ENCODE data around the gene TNFRSF1A.

TNFRSF1A gene

GRCh38 chr12:6323340-6323994 lies 18.4 kb downstream of the TNFRSF1A start:
- peak; percentile 48 for DNase-seq

DNA sequence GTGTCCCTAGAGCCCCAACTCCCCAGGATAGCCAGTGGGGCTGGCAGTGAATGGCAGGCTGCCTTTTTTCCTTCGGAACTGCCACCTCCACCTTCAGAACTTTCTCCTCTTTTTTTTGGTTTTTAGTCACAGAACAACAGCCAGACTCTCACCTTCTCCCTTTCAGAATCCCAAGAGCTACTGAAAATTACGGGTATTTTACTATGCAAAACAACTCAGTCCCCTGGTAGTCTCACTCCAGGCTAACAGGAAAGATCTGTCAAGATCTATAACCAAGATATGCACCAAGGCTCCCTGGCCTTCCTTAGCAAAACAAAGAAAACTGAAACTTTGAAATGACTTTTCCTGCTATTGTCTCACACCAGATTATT lies 18.9 kb downstream of the TNFRSF1A start:
- no peak for DNase-seq

DNA sequence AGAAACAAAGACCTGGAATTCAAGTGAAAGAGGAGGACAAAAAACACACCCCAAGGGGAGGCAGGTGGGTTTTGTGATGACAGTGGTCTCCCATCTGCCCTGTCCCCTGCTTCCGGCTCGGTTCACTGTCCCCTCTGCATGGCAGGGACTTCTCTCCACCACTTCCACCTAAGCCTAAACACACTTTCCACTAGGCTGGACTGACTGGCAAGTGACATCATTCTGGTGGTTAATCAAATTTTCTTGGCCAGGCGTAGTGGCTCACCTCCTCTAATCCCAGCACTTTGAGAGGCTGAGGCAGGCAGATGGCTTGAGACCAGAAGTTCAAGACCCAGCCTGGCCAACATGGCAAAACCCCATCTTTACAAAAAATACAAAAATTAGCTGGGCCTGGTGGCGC lies 19.5 kb downstream of the TNFRSF1A start:
- no peak for DNase-seq

DNA sequence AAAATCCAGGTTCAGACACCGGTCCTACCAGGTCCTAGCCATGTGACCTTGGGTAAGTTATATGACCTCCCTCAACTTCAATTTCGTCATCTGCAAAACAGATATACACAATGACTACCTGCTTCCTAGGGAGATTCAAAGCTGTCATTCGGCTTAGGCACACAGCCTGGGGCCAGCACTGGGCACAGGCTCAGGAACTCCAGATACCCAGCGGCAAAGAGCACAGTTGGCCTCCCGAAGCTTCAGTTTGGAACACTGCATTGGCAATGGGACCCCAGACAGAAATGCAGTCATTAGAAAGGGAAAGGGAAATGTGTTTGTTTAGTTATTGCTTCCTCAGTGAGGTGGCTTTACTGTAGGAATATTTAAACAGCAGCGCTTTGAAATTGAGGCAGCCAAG lies 20.0 kb downstream of the TNFRSF1A start:
- DNase-seq, result no peak

DNA sequence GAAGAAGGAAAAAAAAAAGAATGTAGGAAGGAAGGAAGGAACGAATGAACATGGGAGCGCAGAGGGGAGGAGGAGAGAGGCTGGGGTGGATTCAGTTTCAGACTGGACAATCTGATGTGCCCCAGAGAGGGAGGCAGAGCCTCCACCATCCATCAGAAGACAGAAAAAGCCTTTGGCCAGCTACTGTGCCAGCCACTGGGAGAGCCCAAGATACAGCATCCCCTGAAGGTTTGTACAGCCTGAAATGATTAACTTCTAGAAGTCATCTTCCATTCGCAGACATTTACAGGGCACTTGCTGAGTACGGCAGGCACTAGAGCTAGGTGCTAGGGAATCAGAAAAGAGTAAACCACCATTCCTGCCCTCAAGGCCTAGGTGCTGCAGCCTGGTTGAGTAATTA lies 22.4 kb downstream of the TNFRSF1A start:
- no peak for DNase-seq

- DNase-seq, result no peak
Measured at GRCh38 chr12:6318440-6318879, 23.4 kb downstream of the TNFRSF1A start.

DNA sequence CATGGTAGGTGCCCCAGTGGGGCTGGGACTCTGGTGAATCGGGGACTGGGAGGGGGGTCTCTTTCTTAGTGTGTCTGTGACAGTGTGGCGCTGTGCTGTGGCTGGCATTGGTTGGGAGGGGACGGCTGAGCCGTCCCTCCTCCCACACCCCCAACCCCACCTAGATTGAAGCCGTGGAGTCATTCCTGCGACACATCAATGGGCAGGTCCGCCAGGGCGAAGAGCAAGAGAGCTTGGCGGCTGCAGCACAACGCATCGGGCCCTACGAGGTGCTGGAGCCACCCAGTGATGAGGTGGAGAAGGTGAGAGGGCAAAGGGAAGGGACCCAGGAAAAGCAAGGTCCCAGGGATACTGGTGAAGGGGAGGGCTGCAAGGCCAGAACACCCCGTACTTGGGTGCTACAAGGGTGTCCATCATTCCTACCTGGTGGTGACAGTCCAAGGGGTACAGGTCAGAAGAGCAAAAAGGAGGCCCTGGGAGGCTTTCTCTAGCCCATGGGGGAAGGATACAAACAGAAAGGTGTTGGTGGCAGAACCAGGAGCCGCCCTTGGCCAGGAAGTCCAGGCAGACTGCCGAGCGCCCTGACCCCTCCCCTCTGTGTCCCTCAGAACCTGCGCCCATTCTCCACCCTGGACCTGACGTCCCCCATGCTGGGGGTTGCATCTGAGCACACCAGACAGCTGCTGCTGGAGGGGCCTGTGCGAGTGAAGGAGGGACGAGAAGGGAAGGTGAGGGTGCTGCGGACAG lies 24.0 kb downstream of the TNFRSF1A start:
- DNase-seq, result no peak

GRCh38 chr12:6316921-6317692 lies 24.8 kb downstream of the TNFRSF1A start:
- DNase-seq, result no peak

DNA sequence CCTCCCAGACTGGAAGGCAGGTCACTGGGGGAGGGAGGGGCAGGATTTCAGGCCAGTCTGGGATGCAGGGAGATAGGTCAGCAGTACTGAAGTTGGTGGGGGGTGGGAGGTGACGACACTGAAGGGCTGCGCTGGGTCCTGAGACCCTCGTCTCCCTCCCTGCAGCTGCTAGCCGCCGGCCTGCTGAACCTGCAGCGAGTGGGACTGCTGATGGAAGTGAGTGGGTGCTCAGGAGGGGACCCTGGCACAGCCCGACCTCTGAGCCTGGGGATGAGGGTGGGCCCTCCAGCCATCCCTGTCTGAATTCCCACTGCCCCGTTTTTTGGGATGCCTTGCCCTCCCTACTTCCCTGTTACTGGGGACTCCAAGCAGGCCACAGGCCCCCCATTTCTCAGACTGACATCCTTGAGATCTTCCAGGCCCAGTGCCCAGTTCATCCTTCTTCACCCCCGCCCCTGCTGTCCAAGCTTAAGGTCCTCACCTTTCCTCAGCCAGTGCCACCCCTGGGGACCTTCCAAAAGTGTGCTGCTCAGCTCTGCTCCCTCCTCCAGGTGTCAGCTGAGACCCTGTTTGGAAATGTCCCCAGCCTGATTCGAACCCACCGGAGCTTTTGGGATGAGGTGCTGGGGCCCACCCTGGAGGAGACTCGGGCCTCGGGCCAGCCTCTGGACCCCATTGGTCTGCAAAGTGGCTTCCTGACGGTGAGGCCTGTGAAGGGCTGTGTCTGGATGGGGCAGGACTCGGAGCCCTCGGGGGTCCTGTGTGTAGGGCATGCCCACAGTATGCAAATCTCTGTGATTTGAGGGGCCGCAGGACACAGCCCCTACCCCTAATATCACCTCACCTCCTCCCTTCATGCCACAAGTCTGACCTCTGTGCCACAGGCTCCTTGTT lies 25.9 kb downstream of the TNFRSF1A start:
- no peak for DNase-seq

- no peak for DNase-seq
Measured at GRCh38 chr12:6315184-6315583, 26.7 kb downstream of the TNFRSF1A start.

- no peak for DNase-seq
Measured at GRCh38 chr12:6314776-6315175, 27.1 kb downstream of the TNFRSF1A start.

GRCh38 chr12:6313326-6313940 lies 28.4 kb downstream of the TNFRSF1A start:
- no peak for DNase-seq

DNA sequence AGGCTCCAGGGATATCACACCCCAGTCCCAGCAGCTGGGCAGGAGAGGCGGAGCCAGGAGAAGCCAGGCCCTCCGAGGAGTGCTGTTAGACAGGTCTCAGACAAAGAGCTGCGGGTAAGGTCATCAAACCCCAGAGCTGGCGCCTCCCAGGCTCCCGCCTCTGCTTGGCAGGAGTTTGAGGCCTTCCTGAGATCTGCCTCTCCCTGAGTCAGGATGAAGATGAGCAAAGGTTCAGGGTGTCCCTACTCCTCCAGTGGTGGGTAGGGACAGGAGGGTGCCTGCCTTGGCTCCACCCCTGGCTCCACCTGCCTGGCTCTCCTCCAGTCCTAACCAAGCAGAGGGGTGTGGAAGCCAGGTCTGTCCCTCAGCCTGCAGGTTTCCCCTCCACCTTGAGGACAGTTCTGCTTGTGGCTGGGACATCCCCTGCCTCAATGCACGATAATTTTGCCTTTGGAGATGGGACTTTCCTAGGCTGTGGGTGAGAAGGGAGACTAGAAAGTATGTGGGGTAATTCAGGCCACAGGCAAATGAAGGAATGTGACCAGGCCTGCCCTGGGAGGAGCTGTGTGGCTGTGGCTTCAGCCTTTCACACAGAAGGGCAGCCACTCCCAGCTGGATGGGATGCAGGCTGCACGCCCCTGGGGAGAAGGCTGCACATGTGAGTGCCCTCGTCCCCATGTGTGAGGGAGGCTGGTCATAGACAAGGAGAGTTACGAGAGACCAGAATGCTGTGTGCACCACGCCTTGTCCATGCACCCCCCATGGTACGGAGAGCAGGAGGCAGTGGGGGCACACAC lies 29.1 kb downstream of the TNFRSF1A start:
- no peak for DNase-seq

DNA sequence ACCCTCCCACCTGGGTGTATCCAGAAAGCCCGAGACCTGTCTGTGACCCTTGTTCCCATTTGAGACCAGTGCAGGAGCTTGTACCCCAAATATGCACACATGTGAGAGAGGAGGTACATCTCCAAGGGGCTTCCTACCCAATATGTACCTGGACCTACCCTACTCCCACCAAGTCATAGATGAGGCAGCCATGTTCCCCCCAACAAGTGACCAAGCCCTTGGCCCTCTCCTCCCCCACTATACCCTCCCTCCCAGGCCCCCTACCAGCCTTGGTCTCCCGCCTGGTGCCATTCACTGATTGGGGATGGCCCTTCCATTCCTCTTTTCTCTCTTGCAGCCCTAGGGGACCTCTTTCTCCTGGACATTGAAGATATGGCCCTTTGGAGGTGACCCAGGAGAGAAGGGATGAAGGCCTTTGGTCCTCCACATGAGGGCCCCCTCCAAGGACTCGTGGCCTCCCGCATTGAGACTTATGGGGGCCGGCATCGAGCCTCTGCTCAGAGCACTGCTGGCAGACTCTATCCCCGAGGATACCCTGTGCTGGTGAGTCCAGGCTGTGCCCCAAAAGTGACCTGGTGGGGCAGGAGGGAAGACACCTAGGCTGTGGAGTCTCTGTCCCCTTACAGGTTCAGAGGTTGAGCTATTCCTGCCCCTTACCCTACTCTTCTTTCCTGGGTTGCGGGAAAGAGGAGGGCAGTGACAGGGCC lies 29.9 kb downstream of the TNFRSF1A start:
- no peak for DNase-seq

DNA sequence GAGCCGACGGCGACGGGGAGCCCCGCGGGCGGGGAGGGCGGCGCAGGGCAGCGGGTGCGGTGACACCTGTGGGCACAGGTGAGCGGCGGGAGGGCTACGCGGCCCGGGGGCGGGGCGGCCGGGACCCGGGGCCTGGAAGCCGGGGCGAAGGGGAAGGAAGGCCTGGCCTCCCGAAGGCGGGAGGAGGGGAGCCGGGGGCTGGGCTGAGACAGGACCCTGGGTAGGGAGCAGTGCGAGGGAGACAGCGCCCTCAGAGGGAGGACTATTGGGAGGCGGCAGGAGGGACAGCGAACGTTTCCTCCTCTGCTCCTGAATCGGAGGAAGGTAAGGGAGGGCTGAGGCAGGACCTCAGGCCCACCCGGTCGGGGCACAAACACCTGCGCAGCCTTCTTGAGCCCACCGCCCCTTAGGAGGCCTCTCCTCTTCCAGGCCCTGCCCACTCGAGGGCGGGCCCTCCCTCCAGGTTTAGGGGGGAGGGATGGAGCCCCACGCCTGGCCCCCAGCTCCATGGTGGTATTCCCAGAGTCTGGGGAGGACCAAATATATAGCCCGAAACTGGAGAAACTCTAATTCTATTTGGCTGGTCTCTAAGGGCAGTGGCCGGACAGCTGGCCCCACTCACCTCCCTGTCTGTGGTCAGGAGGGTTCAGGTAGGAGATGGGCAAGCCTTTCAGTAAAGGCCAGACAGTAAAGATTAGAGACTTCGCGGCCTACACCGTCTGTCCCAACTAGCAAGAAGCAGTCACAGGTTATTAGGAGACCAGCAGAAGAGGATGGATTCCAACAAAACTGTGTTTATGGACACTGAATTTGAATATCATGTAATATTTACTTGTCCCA lies 30.9 kb downstream of the TNFRSF1A start:
- DNase-seq, result no peak

GRCh38 chr12:6307529-6307928 lies 34.3 kb downstream of the TNFRSF1A start:
- DNase-seq, result no peak

DNA sequence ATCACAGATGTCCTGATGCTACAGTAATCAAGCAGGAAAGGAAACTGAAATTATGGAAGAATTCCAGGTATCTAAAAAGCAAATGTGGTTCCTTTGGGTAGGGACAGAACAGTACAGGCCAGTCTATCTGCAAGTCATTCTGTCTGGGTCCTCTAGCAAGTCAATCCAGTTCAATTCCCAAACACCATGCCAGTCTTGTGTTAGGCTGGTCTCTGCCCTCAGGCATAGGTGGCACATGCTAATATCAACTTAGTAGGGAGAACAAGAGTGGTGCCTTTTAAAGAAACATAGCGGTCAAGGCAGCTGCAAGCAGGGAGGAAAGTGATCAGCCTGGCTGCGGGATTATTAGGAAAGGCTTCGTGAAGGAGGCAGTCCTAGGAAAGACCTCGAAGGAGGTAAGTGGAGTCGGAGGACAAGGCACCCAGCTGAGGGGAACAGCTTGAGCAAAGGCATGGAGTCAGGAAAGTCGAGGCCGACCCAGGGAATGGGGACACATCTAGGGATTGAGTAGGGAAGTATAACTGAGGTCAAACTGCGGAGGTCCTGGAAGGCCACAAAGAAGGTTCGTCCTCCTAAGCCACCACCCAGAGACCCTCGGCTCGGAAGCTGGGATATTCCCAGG lies 35.2 kb downstream of the TNFRSF1A start:
- DNase-seq, result no peak

- DNase-seq, result no peak
Measured at GRCh38 chr12:6306151-6306550, 35.7 kb downstream of the TNFRSF1A start.

GRCh38 chr12:6303071-6303470 lies 38.8 kb downstream of the TNFRSF1A start:
- no peak for DNase-seq
